Smooth muscle cell (in vitro differentiated cells): Measurements from ENCODE around the gene HNRNPH1. TPM values are rescaled to one million over a fixed set of nuclear protein-coding genes. Genes with fewer than 3 reads are reported as not detected.
"Not testable (repeated sequence)": the region's sequence is repeated elsewhere in the genome, so short reads cannot be mapped to it uniquely, and the experiment has no call there.

Experiments
- DNase-seq: peaks from one replicate; lab custom pipeline; 2025; ENCODE audit not compliant: unreplicated experiment; lab: John Stamatoyannopoulos, UW
- H2AFZ ChIP-seq: fragments of 200-600 bp; sonication (generic); 2 replicates; pipeline ENCODE4 v1.6.0; 2016; ENCODE audit warnings: antibody characterized with exemption, low read depth, mild to moderate bottlenecking
- H3F3A ChIP-seq: fragments of 200-600 bp; sonication (generic); 2 replicates; pipeline ENCODE4 v1.6.0; 2017; ENCODE audit warnings: antibody characterized with exemption, low read depth
- H3K27ac ChIP-seq: fragments of 200-600 bp; sonication (generic); 2 replicates; pipeline ENCODE4 v1.5.1; 2016; ENCODE audit warnings: low read depth, mild to moderate bottlenecking
- H3K27me3 ChIP-seq: fragments of 200-600 bp; sonication (generic); 2 replicates; pipeline ENCODE4 v1.6.1; 2016; ENCODE audit warnings: low read depth, mild to moderate bottlenecking
- H3K36me3 ChIP-seq: fragments of 200-600 bp; sonication (generic); 2 replicates; pipeline ENCODE4 v1.5.1; 2016; ENCODE audit warnings: low read depth
- H3K4me1 ChIP-seq: fragments of 200-600 bp; sonication (generic); 2 replicates; pipeline ENCODE4 v1.5.1; 2016; ENCODE audit warnings: low read depth
- H3K4me2 ChIP-seq: fragments of 200-600 bp; sonication (generic); 2 replicates; pipeline ENCODE4 v1.6.0; 2016; ENCODE audit warnings: mild to moderate bottlenecking
- H3K4me3 ChIP-seq: fragments of 200-600 bp; sonication (generic); 2 replicates; pipeline ENCODE4 v1.5.1; 2016; ENCODE audit warnings: mild to moderate bottlenecking
- H3K79me2 ChIP-seq: fragments of 200-600 bp; sonication (generic); 2 replicates; pipeline ENCODE4 v1.6.0; 2016; ENCODE audit warnings: low read depth, mild to moderate bottlenecking
- H3K9ac ChIP-seq: fragments of 200-600 bp; sonication (generic); 2 replicates; pipeline ENCODE4 v1.6.0; 2016; ENCODE audit warnings: low read depth
- H3K9me3 ChIP-seq: fragments of 200-600 bp; sonication (generic); replicated peaks from 2 replicates; pipeline ENCODE4 v1.5.1; 2016; ENCODE audit warnings: low read depth
- H4K20me1 ChIP-seq: fragments of 200-600 bp; sonication (generic); 2 replicates; pipeline ENCODE4 v1.6.0; 2016; ENCODE audit warnings: low read depth
- CTCF ChIP-seq: fragments of 200-600 bp; sonication (generic); IDR thresholded peaks from 2 replicates; pipeline ENCODE4 v1.5.1; 2017; ENCODE audit warnings: borderline replicate concordance, mild to moderate bottlenecking, antibody characterized with exemption; ENCODE audit not compliant: insufficient read depth, poor library complexity, severe bottlenecking
- WGBS: methylation state at CpG from one replicate; pipeline ENCODE4 v1.1.7; 2016; ENCODE audit warnings: low lambda C conversion rate; 5-methylcytosine and 5-hydroxymethylcytosine counted together
- polyA plus RNA-seq: library from polyadenylated mRNA; unstranded; fragments of >200 nt; fragmentation: Nextera tagmentation; extraction: Ambion mirVana; gene quantifications from 2 replicates; pipeline ENCODE4 v1.2.1, GENCODE V29; 2016
- total RNA-seq: library from RNA; depleted of rRNA; stranded (reverse); fragments of >200 nt; gene quantifications from 2 replicates; pipeline ENCODE4 v1.2.3, GENCODE V29; 2014

HNRNPH1 gene
- total and polyA plus RNA-seq, 2 experiments from 2014 or later = 60.9 to 384 TPM

GRCh38 chr5:179650245-179650644 lies 26.8 kb upstream of the HNRNPH1 start:
- H3K4me1 ChIP-seq, H3K9me3 ChIP-seq, H3K27ac ChIP-seq, H2AFZ ChIP-seq, H3K4me3 ChIP-seq, H3F3A ChIP-seq, H3K9ac ChIP-seq, H3K79me2 ChIP-seq, H3K4me2 ChIP-seq, DNase-seq, H3K27me3 ChIP-seq, H3K36me3 ChIP-seq, H4K20me1 ChIP-seq: not testable (repeated sequence)
- 96% methylated on average over 15 of the region's 26 CpGs for WGBS

GRCh38 chr5:179649166-179649703 lies 25.8 kb upstream of the HNRNPH1 start:
- H3K4me2 ChIP-seq, H3F3A ChIP-seq, H3K4me3 ChIP-seq, H3K79me2 ChIP-seq, H3K9me3 ChIP-seq, H3K4me1 ChIP-seq, H3K36me3 ChIP-seq, H4K20me1 ChIP-seq, H3K27ac ChIP-seq, H3K27me3 ChIP-seq, H3K9ac ChIP-seq, H2AFZ ChIP-seq, DNase-seq: not testable (repeated sequence)
- 90% methylated on average over 10 of the region's 10 CpGs for WGBS

GRCh38 chr5:179648410-179648809 lies 24.9 kb upstream of the HNRNPH1 start:
- TF ChIP-seq CTCF = no peak
- Histone ChIP-seq H3K27me3 (no peaks in the 10 kb centered on the region), H3K4me1 (no peaks in the 10 kb centered on the region), H2AFZ (no peak overlapping the region), H3K9ac (no peak overlapping the region), H4K20me1 (no peaks in the 10 kb centered on the region), H3K4me2 (no peak overlapping the region), H3K9me3 (no peaks in the 10 kb centered on the region), H3K27ac (no peak overlapping the region), H3K4me3 (no peak overlapping the region), H3F3A (no peaks in the 10 kb centered on the region), H3K79me2 (no peaks in the 10 kb centered on the region), H3K36me3 (no peaks in the 10 kb centered on the region)
- no peak for DNase-seq
- WGBS = 85% methylated on average over 9 of the region's 9 CpGs

GRCh38 chr5:179644766-179645165 lies 21.3 kb upstream of the HNRNPH1 start:
- H2AFZ ChIP-seq, H3K27ac ChIP-seq, H3K4me3 ChIP-seq, H3K9me3 ChIP-seq, H3F3A ChIP-seq, H3K36me3 ChIP-seq, H4K20me1 ChIP-seq, H3K4me1 ChIP-seq, H3K9ac ChIP-seq, H3K4me2 ChIP-seq, H3K79me2 ChIP-seq, DNase-seq, H3K27me3 ChIP-seq: not testable (repeated sequence)
- 75% methylated on average over 4 of the region's 5 CpGs for WGBS

- not testable (repeated sequence) for H3K79me2 ChIP-seq, H3K4me1 ChIP-seq, H4K20me1 ChIP-seq, H3K36me3 ChIP-seq, DNase-seq, H3K27ac ChIP-seq, H3K27me3 ChIP-seq, H3K4me2 ChIP-seq, H3F3A ChIP-seq, H3K9me3 ChIP-seq, H3K4me3 ChIP-seq, H2AFZ ChIP-seq, H3K9ac ChIP-seq
- WGBS = 90% methylated on average over 16 of the region's 16 CpGs
Observed at GRCh38 chr5:179643141-179643920, 19.9 kb upstream of the HNRNPH1 start.

GRCh38 chr5:179642626-179643025 lies 19.2 kb upstream of the HNRNPH1 start:
- not testable (repeated sequence) for H3K27me3 ChIP-seq, H3K27ac ChIP-seq, H3K36me3 ChIP-seq, H4K20me1 ChIP-seq, DNase-seq, H3K9ac ChIP-seq, H3F3A ChIP-seq, H3K9me3 ChIP-seq, H3K4me2 ChIP-seq, H2AFZ ChIP-seq, H3K79me2 ChIP-seq, H3K4me1 ChIP-seq, H3K4me3 ChIP-seq
- WGBS = 91% methylated on average over 16 of the region's 17 CpGs

GRCh38 chr5:179641745-179642144 lies 18.3 kb upstream of the HNRNPH1 start:
- not testable (repeated sequence) for H3K9me3 ChIP-seq, H3K4me1 ChIP-seq, H2AFZ ChIP-seq, H3K4me2 ChIP-seq, H3F3A ChIP-seq, H3K27ac ChIP-seq, H3K27me3 ChIP-seq, H3K36me3 ChIP-seq, H4K20me1 ChIP-seq, H3K4me3 ChIP-seq, H3K9ac ChIP-seq, H3K79me2 ChIP-seq, DNase-seq
- WGBS = no CpG with 5 or more reads among the region's 4 CpGs

- H3K9ac ChIP-seq, H3K4me1 ChIP-seq, H3K4me3 ChIP-seq, H3K9me3 ChIP-seq, H3K4me2 ChIP-seq, H2AFZ ChIP-seq, H3F3A ChIP-seq, H3K36me3 ChIP-seq, DNase-seq, H3K27ac ChIP-seq, H3K27me3 ChIP-seq, H3K79me2 ChIP-seq, H4K20me1 ChIP-seq: not testable (repeated sequence)
- 98% methylated on average over 11 of the region's 11 CpGs for WGBS
Observed at GRCh38 chr5:179639296-179639695, 15.8 kb upstream of the HNRNPH1 start.
